Transverse colon (tissue), 4 donors: ENCODE results near the gene CTBP2. TPM values are rescaled to one million over a fixed set of nuclear protein-coding genes. Genes with fewer than 3 reads are reported as not detected.

Experiments used
- DNase-seq: peaks from one replicate; pipeline ENCODE4 v3.0.0-alpha.2; 2019
- H3K27ac ChIP-seq, 4 donors: fragments of 200-600 bp; sonication (generic); 2 replicates each; pipeline ENCODE4 v1.5.1; 2016 to 2018; ENCODE audit warnings: inconsistent platforms in 4 of 4
- H3K27me3 ChIP-seq: fragments of 200-600 bp; sonication (generic); 2 replicates; pipeline ENCODE4 v1.5.1; 2017; ENCODE audit warnings: inconsistent platforms
- H3K36me3 ChIP-seq, 4 donors: fragments of 200-600 bp; sonication (generic); 2 replicates each; pipeline ENCODE4 v1.5.1; 2017 to 2019; ENCODE audit warnings: inconsistent platforms in 4 of 4
- H3K4me1 ChIP-seq, 4 donors: fragments of 200-600 bp; sonication (generic); 2 replicates each; pipeline ENCODE4 v1.5.1; 2017 to 2020; ENCODE audit warnings: inconsistent platforms in 4 of 4
- H3K4me3 ChIP-seq, 4 donors: fragments of 200-600 bp; sonication (generic); 1 replicate in 1 of 4; 2 replicates in 3 of 4; pipeline versions ENCODE4 v1.5.1 to v1.6.1; 2017 to 2019; ENCODE audit warnings: inconsistent platforms in 4 of 4
- H3K9me3 ChIP-seq, 2 donors: fragments of 200-600 bp; sonication (generic); 2 replicates each; pipeline ENCODE4 v1.5.1; 2017 to 2019; ENCODE audit warnings: inconsistent platforms in 2 of 2
- EP300 ChIP-seq: sonication (generic); formaldehyde crosslinking; IDR thresholded peaks from one replicate; pipeline ENCODE4 v1.6.1; 2017; ENCODE audit warnings: antibody characterized with exemption, low read depth
- POLR2A ChIP-seq: fragments of 450-650 bp; IDR thresholded peaks from one replicate; pipeline ENCODE4 v1.6.1; 2016; ENCODE audit warnings: antibody characterized with exemption, mild to moderate bottlenecking, moderate library complexity
- POLR2AphosphoS5 ChIP-seq, 3 donors: sonication (generic); formaldehyde crosslinking; IDR thresholded peaks; one replicate each; pipeline ENCODE4 v1.6.1; 2016; ENCODE audit warnings: antibody characterized with exemption in 3 of 3
- WGBS, 2 donors: methylation state at CpG; one replicate each; pipeline ENCODE4 v1.1.5; 2018; ENCODE audit warnings: low coverage in 1 of 2; 5-methylcytosine and 5-hydroxymethylcytosine counted together
- in situ Hi-C, 4 donors: fragments of 200-750 bp; cut with MboI; loops; one replicate each; pipeline versions ENCODE4 v1.15.0 to v1.15.1; 2017; ENCODE audit warnings: low sequenced_read_pairs in 3 of 4, low pct_ligation_motif_present in 1 of 4, low pct_unique_long_range_greater_than_20kb in 1 of 4
- intact Hi-C: fragments of 100-400 bp; cut with DNase I; formaldehyde crosslinking; loops from one replicate; pipeline ENCODE4 v1.15.1; 2023; ENCODE audit warnings: low total_unique reads
- total RNA-seq, 4 donors: library from RNA; depleted of rRNA; stranded (reverse); fragments of >200 nt; gene quantifications; one replicate each; pipeline ENCODE4 v1.1.0, GENCODE V29; 2016
- TF ChIP-seq, protein P1 (sequence below), 5 experiments: fragments of 200-600 bp in 3 of 5; fragments of 450-650 bp in 2 of 5; sonication (generic) in 3 of 5; IDR thresholded peaks; 1 replicate in 2 of 5; 2 replicates in 3 of 5; pipeline ENCODE4 v1.5.1; 2016 to 2017; ENCODE audit warnings: antibody characterized with exemption in 5 of 5, inconsistent platforms in 3 of 5, mild to moderate bottlenecking in 2 of 5, moderate library complexity in 1 of 5

CTBP2 gene
- total RNA-seq, 4 donors from 2014 or later: 71.9 to 247 (median 98.4) TPM

DNA sequence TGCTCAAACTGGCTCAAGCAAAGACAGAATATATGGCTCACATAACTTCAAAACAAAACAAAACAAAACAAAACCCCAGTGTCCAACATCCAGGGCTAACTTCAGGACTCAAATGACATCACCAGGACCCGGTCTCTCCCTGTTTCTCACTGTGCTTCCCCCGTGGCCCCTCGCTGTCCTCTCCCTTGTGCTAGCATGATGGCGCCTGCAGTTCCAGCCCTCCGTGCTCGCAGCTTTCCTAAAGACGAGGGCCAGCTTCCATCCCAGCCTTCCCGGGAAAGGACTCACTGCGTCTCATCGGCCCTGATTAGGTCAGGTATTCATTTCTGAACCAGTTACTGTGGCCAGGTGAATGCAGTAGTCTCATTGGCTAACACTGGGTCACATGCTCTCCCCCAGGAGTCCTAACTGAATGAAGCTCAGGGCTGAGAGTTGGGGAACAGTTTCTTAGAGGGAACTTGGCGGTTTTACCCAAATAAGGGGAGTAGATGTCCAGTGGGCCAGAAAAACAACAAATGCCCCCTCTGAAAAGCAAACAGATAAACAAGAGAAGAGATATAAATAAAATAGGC, 33.0 kb upstream of the CTBP2 start:
- Histone ChIP-seq H3K27ac (no peak overlapping the region), H3K9me3 (no peaks in the 10 kb centered on the region), H3K4me1 (no peaks in the 10 kb centered on the region), H3K27me3 (no peaks in the 10 kb centered on the region), H3K36me3 (no peaks in the 10 kb centered on the region), H3K4me3 (no peak overlapping the region)
- WGBS, 2 donors: 89 to 92% methylated on average over 9 to 11 of the region's 11 CpGs
- in situ Hi-C loops (no loop called here), intact Hi-C loops (no loop called here)
- TF ChIP-seq EP300 (no peak), POLR2A (no peak), POLR2AphosphoS5 (IDR thresholded peaks at IDR 0.05) (no peak)
- TF ChIP-seq, protein P1, sequence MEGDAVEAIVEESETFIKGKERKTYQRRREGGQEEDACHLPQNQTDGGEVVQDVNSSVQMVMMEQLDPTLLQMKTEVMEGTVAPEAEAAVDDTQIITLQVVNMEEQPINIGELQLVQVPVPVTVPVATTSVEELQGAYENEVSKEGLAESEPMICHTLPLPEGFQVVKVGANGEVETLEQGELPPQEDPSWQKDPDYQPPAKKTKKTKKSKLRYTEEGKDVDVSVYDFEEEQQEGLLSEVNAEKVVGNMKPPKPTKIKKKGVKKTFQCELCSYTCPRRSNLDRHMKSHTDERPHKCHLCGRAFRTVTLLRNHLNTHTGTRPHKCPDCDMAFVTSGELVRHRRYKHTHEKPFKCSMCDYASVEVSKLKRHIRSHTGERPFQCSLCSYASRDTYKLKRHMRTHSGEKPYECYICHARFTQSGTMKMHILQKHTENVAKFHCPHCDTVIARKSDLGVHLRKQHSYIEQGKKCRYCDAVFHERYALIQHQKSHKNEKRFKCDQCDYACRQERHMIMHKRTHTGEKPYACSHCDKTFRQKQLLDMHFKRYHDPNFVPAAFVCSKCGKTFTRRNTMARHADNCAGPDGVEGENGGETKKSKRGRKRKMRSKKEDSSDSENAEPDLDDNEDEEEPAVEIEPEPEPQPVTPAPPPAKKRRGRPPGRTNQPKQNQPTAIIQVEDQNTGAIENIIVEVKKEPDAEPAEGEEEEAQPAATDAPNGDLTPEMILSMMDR (IDR thresholded peaks at IDR 0.05): no peak
- DNase-seq: no peak

DNA sequence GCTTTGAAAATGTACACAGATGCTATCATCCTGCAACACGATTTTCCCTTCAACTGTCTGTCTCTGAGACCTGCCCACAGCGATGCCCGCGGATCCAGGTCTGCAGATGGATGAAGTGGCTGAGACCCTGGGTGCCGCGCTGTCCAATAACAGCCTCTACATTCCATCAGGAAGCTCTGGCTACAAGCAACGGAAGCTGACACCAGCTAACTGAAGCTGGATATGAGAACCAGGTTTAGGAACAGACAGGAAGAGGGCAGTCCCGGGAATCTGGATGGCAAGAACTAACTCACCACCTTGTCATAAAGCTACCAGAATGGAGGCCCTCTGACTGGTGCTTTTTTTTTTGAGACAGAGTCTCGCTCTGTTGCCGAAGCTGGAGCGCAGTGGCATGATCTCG, 32.3 kb upstream of the CTBP2 start:
- no peak overlapping the region for H3K4me3 ChIP-seq
- no peaks in the 10 kb centered on the region for H3K9me3 ChIP-seq
- H3K4me1 ChIP-seq: no peaks in the 10 kb centered on the region
- in situ Hi-C loops (no loop called here), intact Hi-C loops (no loop called here)
- no peak for DNase-seq
- no peak overlapping the region for H3K27ac ChIP-seq
- no peaks in the 10 kb centered on the region for H3K27me3 ChIP-seq
- TF ChIP-seq, protein P1 (IDR thresholded peaks at IDR 0.05): no peak
- TF ChIP-seq EP300: no peak
- TF ChIP-seq POLR2A: no peak
- no peak for TF ChIP-seq POLR2AphosphoS5 (IDR thresholded peaks at IDR 0.05)
- H3K36me3 ChIP-seq: no peaks in the 10 kb centered on the region
- WGBS, 2 donors: 77 to 86% methylated on average over 4 to 12 of the region's 12 CpGs

DNA sequence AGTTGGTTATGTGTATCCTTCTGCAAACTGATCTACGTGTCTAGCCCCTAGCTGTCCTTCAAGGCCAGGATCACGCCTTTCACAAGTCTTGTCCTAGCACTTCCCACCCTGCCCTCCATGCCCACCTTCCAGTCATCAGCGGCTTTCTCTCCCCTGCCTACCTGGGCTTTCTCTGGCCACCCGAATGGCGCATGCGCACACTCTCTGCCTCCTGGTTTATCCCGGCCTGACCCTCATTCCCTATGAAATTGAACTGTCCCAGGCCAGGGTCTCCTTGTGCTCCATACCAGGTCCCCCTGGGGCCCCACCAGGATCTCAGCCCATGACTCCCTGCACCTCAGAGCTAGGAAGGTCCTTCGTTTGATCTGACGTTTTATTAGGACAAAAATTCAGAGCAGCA, 31.6 kb upstream of the CTBP2 start:
- H3K9me3 ChIP-seq: no peaks in the 10 kb centered on the region
- no peak for DNase-seq
- intact Hi-C loops: no loop called here
- in situ Hi-C loops: no loop called here
- H3K36me3 ChIP-seq: no peaks in the 10 kb centered on the region
- no peaks in the 10 kb centered on the region for H3K4me1 ChIP-seq
- no peak overlapping the region for H3K4me3 ChIP-seq
- H3K27ac ChIP-seq: no peak overlapping the region
- TF ChIP-seq POLR2AphosphoS5 (IDR thresholded peaks at IDR 0.05) (no peak), POLR2A (no peak), EP300 (no peak)
- TF ChIP-seq, protein P1 (IDR thresholded peaks at IDR 0.05): no peak
- 93 to 100% methylated on average over 1 to 9 of the region's 9 CpGs for WGBS, 2 donors
- H3K27me3 ChIP-seq: no peaks in the 10 kb centered on the region

DNA sequence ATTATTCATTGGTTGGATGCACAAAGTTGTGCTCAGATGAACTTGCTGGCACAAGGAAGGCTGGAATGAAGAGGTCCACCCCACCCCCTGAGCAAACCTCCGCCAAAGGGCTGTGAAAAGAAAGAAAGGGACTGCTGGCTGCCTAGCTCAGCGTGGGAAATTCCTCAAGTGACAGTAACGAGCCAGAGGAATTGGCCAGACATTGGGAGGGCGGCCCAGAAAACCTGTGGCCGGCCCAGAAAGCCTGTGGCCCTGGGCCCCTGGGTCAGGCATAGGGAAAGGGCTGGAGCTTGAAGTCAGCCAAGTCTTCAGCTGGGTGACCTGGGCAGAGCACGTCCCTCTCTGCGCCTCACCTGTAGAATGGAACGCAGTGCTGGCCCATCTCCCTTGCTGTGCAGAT, 30.6 kb upstream of the CTBP2 start:
- in situ Hi-C loops: no loop called here
- intact Hi-C loops: no loop called here
- Histone ChIP-seq H3K36me3 (no peaks in the 10 kb centered on the region), H3K4me3 (no peak overlapping the region), H3K9me3 (no peaks in the 10 kb centered on the region), H3K4me1 (no peaks in the 10 kb centered on the region), H3K27me3 (no peaks in the 10 kb centered on the region), H3K27ac (no peak overlapping the region)
- 82% methylated on average over 8 of the region's 8 CpGs; no CpG with 5 or more reads in 1 of the 2 donors for WGBS, 2 donors
- no peak for DNase-seq
- no peak for TF ChIP-seq POLR2A
- no peak for TF ChIP-seq POLR2AphosphoS5 (IDR thresholded peaks at IDR 0.05)
- TF ChIP-seq EP300: no peak
- TF ChIP-seq, protein P1 (IDR thresholded peaks at IDR 0.05): no peak
